ENCODE measurements around the gene RNF41.

DNA sequence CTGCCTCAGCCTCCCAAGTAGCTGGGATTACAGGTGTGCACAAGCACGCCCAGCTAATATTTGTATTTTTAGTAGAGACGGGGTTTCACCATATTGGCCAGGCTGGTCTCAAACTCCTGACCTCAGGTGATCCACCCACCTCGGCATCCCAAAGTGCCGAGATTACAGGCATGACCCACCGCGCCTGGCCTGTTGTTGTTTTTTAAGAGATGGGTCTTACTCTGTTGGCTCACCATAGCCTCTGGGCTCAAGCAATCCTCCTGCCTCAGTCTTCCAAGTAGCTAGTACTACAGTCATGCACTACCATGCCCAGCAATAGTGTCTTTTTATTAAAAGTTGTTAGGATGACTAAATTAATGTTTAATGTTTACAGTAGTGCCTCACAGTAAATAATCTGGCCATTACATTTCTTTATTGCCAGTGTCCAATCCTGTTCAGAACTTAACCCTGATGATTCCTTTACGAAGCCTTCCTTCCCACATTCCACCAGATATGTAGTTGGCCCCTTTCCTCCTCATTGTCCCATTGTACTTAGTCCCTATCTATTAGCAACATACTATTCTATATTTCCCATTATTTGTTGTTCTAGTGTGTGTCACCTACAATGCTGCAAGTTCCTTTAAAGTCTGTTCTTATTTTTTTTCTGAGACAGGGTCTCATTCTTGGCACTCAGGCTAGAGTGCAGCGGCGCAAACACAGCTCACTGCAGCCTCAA, 23.6 kb downstream of the RNF41 start:
- TF ChIP-seq, protein P1, sequence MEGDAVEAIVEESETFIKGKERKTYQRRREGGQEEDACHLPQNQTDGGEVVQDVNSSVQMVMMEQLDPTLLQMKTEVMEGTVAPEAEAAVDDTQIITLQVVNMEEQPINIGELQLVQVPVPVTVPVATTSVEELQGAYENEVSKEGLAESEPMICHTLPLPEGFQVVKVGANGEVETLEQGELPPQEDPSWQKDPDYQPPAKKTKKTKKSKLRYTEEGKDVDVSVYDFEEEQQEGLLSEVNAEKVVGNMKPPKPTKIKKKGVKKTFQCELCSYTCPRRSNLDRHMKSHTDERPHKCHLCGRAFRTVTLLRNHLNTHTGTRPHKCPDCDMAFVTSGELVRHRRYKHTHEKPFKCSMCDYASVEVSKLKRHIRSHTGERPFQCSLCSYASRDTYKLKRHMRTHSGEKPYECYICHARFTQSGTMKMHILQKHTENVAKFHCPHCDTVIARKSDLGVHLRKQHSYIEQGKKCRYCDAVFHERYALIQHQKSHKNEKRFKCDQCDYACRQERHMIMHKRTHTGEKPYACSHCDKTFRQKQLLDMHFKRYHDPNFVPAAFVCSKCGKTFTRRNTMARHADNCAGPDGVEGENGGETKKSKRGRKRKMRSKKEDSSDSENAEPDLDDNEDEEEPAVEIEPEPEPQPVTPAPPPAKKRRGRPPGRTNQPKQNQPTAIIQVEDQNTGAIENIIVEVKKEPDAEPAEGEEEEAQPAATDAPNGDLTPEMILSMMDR (IDR thresholded peaks at IDR 0.05), result no peak
- TF ChIP-seq EZH2 (IDR thresholded peaks at IDR 0.05; ENCODE audit: borderline replicate concordance, insufficient read depth, low read depth, low read length, poor library complexity, severe bottlenecking), result no peak
